Stomach (tissue), 4 donors: ENCODE results near the gene CLEC16A.

Source experiments
- EP300 ChIP-seq: sonication (generic); formaldehyde crosslinking; IDR thresholded peaks from one replicate; pipeline ENCODE4 v1.6.1; 2017; ENCODE audit warnings: antibody characterized with exemption
- POLR2A ChIP-seq, 4 donors: fragments of 450-650 bp; IDR thresholded peaks; one replicate each; pipeline ENCODE4 v1.6.1; 2016; ENCODE audit warnings: antibody characterized with exemption in 4 of 4, control low read depth in 2 of 4, mild to moderate bottlenecking in 1 of 4, moderate library complexity in 1 of 4
- POLR2AphosphoS5 ChIP-seq, 3 donors: sonication (generic); formaldehyde crosslinking; IDR thresholded peaks; one replicate each; pipeline ENCODE4 v1.6.1; 2016; ENCODE audit warnings: antibody characterized with exemption in 3 of 3
- TF ChIP-seq, protein P1 (sequence below), 7 experiments: fragments of 450-650 bp in 4 of 7; fragments of 200-600 bp in 3 of 7; sonication (generic) in 3 of 7; IDR thresholded peaks; one replicate each; pipeline ENCODE4 v1.5.1; 2016 to 2019; ENCODE audit warnings: antibody characterized with exemption in 7 of 7, control low read depth in 2 of 7, mild to moderate bottlenecking in 1 of 7

DNA sequence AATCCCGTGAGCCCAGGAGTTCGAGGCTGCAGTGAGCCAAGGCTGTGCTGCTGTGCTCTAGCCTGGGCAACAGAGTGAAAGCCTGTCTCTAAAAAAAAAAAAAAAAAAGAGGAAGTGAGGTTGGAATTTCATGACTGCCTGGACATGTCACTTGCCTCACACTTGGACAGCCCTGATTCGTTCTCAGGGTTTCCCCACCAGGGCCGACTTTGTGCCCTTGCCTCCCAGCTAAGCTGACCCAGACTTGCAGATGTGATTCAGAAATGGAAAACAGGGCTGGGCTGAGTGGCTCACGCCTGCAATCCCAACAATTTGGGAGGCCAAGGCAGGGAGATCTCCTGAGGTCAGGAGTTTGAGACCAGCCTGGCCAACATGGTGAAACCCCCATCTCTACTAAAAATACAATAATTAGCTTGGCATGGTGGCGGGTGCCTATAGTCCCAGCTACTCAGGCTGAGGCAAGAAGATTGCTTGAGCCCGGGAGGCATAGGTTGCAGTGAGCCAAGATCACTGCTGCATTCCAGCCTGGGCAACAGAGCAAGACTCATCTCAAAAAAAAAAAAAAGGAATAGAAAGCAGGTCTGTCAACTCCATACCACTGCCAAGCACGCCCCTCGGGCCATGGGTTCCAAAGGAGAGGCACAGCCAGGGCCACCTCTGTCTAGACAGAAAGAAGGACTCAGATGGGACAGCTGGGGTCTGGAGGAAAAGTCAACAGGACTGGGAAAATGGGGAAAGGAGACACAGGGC lies 264.7 kb downstream of the CLEC16A start:
- TF ChIP-seq POLR2AphosphoS5 (IDR thresholded peaks at IDR 0.05) (no peak), POLR2A (IDR thresholded peaks at IDR 0.05) (no peak), EP300 (no peak)
- TF ChIP-seq, protein P1, sequence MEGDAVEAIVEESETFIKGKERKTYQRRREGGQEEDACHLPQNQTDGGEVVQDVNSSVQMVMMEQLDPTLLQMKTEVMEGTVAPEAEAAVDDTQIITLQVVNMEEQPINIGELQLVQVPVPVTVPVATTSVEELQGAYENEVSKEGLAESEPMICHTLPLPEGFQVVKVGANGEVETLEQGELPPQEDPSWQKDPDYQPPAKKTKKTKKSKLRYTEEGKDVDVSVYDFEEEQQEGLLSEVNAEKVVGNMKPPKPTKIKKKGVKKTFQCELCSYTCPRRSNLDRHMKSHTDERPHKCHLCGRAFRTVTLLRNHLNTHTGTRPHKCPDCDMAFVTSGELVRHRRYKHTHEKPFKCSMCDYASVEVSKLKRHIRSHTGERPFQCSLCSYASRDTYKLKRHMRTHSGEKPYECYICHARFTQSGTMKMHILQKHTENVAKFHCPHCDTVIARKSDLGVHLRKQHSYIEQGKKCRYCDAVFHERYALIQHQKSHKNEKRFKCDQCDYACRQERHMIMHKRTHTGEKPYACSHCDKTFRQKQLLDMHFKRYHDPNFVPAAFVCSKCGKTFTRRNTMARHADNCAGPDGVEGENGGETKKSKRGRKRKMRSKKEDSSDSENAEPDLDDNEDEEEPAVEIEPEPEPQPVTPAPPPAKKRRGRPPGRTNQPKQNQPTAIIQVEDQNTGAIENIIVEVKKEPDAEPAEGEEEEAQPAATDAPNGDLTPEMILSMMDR (IDR thresholded peaks at IDR 0.05) = no peak
